ENCODE data around the gene RASGRF1.

GRCh38 chr15:79023546-79023890, 67.1 kb downstream of the RASGRF1 start:
- TF ChIP-seq CTCF (IDR thresholded peaks at IDR 0.05) (no peak), POLR2A (IDR thresholded peaks at IDR 0.05) (no peak), EP300 (IDR thresholded peaks at IDR 0.05) (no peak)
